Endothelial cell of umbilical vein (primary cell): ENCODE measurements around the gene DHRS4. TPM values are rescaled to one million over a fixed set of nuclear protein-coding genes. Genes with fewer than 3 reads are reported as not detected.
"Not testable (repeated sequence)": the region's sequence is repeated elsewhere in the genome, so short reads cannot be mapped to it uniquely, and the experiment has no call there.

Source experiments
- BruUV-seq: library from RNA; stranded (reverse); fragments of 400-500 nt; replicated peaks from 2 replicates; lab custom pipeline; 2021; lab: Mats Ljungman, UMichigan
- CTCF ChIA-PET: fragments of 300-600, 350-600 bp; sonication (Branson Sonifier 250); formaldehyde crosslinking; loops from one replicate; lab custom pipeline; 2021; ENCODE audit warnings: antibody characterized with exemption, inconsistent platforms; lab: Charles Lee
- POLR2A ChIA-PET: fragments of 300-600, 350-600 bp; sonication (Branson Sonifier 250); formaldehyde crosslinking; loops from one replicate; lab custom pipeline; 2021; ENCODE audit warnings: antibody characterized with exemption, inconsistent platforms; lab: Charles Lee
- DNase-seq: peaks from one replicate; pipeline ENCODE4 v3.0.0-alpha.2; 2011; ENCODE audit warnings: low read depth, low spot score
- FAIRE-seq: peaks from 2 replicates; lab custom pipeline; 2011; peaks lifted over from hg19 to GRCh38; lab: Jason Lieb, UNC
- H2AFZ ChIP-seq: 2 replicates; pipeline ENCODE4 v1.6.0; 2012; ENCODE audit warnings: low read depth, low read length, control low read depth, inconsistent platforms
- H3K27ac ChIP-seq: 2 replicates; pipeline ENCODE4 v1.5.1; 2011; ENCODE audit warnings: low read depth, mild to moderate bottlenecking, control low read depth, low read length, moderate library complexity; ENCODE audit not compliant: insufficient read depth
- H3K27me3 ChIP-seq, 2 experiments: 2 replicates each; pipeline versions ENCODE4 v1.6.0 to v1.6.1; 2011; ENCODE audit warnings: low read length in 2 of 2, mixed read lengths in 1 of 2; ENCODE audit not compliant: control insufficient read depth in 2 of 2, insufficient read depth in 2 of 2
- H3K36me3 ChIP-seq, 2 experiments: 2 replicates in 1 of 2; 3 replicates in 1 of 2; pipeline ENCODE4 v1.5.1; 2011; ENCODE audit warnings: low read length in 2 of 2, mild to moderate bottlenecking in 1 of 2, moderate library complexity in 1 of 2; ENCODE audit not compliant: control insufficient read depth in 2 of 2, insufficient read depth in 2 of 2; ENCODE audit errors: extremely low read depth in 1 of 2
- H3K4me1 ChIP-seq: 3 replicates; pipeline ENCODE4 v1.5.1; 2011; ENCODE audit warnings: mild to moderate bottlenecking, low read length; ENCODE audit not compliant: control insufficient read depth, insufficient read depth; ENCODE audit errors: extremely low read depth
- H3K4me2 ChIP-seq: 2 replicates; pipeline ENCODE4 v1.6.1; 2011; ENCODE audit warnings: low read length, control low read depth, mixed read lengths; ENCODE audit not compliant: insufficient read depth
- H3K4me3 ChIP-seq, 3 experiments: fragments of 200-600 bp in 1 of 3; sonication (generic), shearing (Covaris generic) in 1 of 3; replicated peaks in 1 of 3; 2 replicates each; pipeline ENCODE4 v1.5.1; 2011 to 2016; ENCODE audit warnings: control low read depth in 3 of 3, low read length in 3 of 3, mild to moderate bottlenecking in 2 of 3, inconsistent platforms in 1 of 3, low read depth in 1 of 3, moderate library complexity in 1 of 3; ENCODE audit not compliant: insufficient read depth in 1 of 3
- H3K79me2 ChIP-seq: 2 replicates; pipeline ENCODE4 v1.6.0; 2012; ENCODE audit warnings: low read length, inconsistent platforms; ENCODE audit not compliant: control insufficient read depth, insufficient read depth
- H3K9ac ChIP-seq: replicated peaks from 2 replicates; pipeline ENCODE3; 2011; ENCODE audit warnings: low read length, control low read depth; ENCODE audit not compliant: insufficient read depth; ENCODE audit errors: extremely low read depth
- H3K9me1 ChIP-seq: replicated peaks from 3 replicates; pipeline ENCODE4 v1.6.0; 2011; ENCODE audit warnings: mild to moderate bottlenecking, low read length; ENCODE audit not compliant: control insufficient read depth, insufficient read depth; ENCODE audit errors: extremely low read depth
- H3K9me3 ChIP-seq: replicated peaks from 2 replicates; pipeline ENCODE4 v1.5.1; 2012; ENCODE audit warnings: low read length, inconsistent platforms; ENCODE audit not compliant: control insufficient read depth, insufficient read depth
- H4K20me1 ChIP-seq: replicated peaks from 2 replicates; pipeline ENCODE3; 2011; ENCODE audit warnings: mild to moderate bottlenecking, low read length; ENCODE audit not compliant: control insufficient read depth, insufficient read depth; ENCODE audit errors: extremely low read depth
- CTCF ChIP-seq, 2 donors: IDR thresholded peaks; 1 replicate in 1 of 2; 2 replicates in 1 of 2; pipeline ENCODE4 v1.5.1; 2011; ENCODE audit warnings: low read length in 2 of 2, mild to moderate bottlenecking in 2 of 2, moderate library complexity in 2 of 2, control low read depth in 1 of 2, inconsistent platforms in 1 of 2, low read depth in 1 of 2; ENCODE audit not compliant: insufficient read depth in 1 of 2; ENCODE audit errors: extremely low read depth in 1 of 2
- EZH2 ChIP-seq: IDR thresholded peaks from 2 replicates; pipeline ENCODE4 v1.6.1; 2012; ENCODE audit warnings: borderline replicate concordance, low read depth, mild to moderate bottlenecking, moderate library complexity, low read length, inconsistent platforms; ENCODE audit not compliant: severe bottlenecking
- FOS ChIP-seq: IDR thresholded peaks from 2 replicates; pipeline ENCODE4 v1.6.1; 2011; ENCODE audit warnings: mild to moderate bottlenecking, low read length, moderate library complexity, borderline replicate concordance; ENCODE audit not compliant: insufficient read depth
- GATA2 ChIP-seq: IDR thresholded peaks from 2 replicates; pipeline ENCODE4 v1.7.0; 2011; ENCODE audit warnings: low read depth, mild to moderate bottlenecking, moderate library complexity, mixed read lengths, low read length; ENCODE audit not compliant: insufficient read length, insufficient read depth
- JUN ChIP-seq: IDR thresholded peaks from 2 replicates; pipeline ENCODE4 v1.6.1; 2011; ENCODE audit warnings: borderline replicate concordance, low read depth; ENCODE audit not compliant: insufficient read length, insufficient read depth
- MAX ChIP-seq: IDR thresholded peaks from 2 replicates; pipeline ENCODE4 v1.6.1; 2011; ENCODE audit not compliant: insufficient read depth, insufficient read length
- MYC ChIP-seq: IDR thresholded peaks from one replicate; pipeline ENCODE4 v1.6.1; 2011; ENCODE audit warnings: mild to moderate bottlenecking, low read depth, low read length
- POLR2A ChIP-seq: IDR thresholded peaks from 2 replicates; pipeline ENCODE4 v1.6.1; 2012; ENCODE audit warnings: low read depth, mild to moderate bottlenecking, control low read depth, low read length
- POLR2AphosphoS5 ChIP-seq: IDR thresholded peaks from 2 replicates; pipeline ENCODE4 v1.6.1; 2012; ENCODE audit warnings: low read depth, mild to moderate bottlenecking, control low read depth, low read length, moderate library complexity; ENCODE audit not compliant: insufficient read depth
- dilution Hi-C: fragments of 300-500 bp; cut with MboI; formaldehyde crosslinking; loops from one replicate; pipeline ENCODE4 v1.15.0; 2019; ENCODE audit warnings: low sequenced_read_pairs; ENCODE audit not compliant: extremely low pct_ligation_motif_present
- intact Hi-C: fragments of 100-400 bp; cut with micrococcal nuclease; formaldehyde crosslinking; loops from one replicate; pipeline ENCODE4 v1.10.0; 2022
- polyA plus RNA-seq, 4 experiments: library from polyadenylated mRNA; depleted of rRNA in 3 of 4; stranded (reverse) in 3 of 4; unstranded in 1 of 4; fragments of >200 nt; gene quantifications; 2 replicates each; pipeline versions ENCODE4 v1.2.1 to v1.2.3, GENCODE V29; 2011 to 2012; ENCODE audit warnings: missing spikeins in 1 of 4
- total RNA-seq: library from RNA; stranded (reverse); gene quantifications from 2 replicates; pipeline ENCODE4 v1.2.3, GENCODE V29; 2021

Gene DHRS4
- total and polyA plus RNA-seq, 2 donors (not counting 3 experiments of a cell fraction or from before 2014, with no cell fraction given), result 19.2 to 32.0 TPM

DNA sequence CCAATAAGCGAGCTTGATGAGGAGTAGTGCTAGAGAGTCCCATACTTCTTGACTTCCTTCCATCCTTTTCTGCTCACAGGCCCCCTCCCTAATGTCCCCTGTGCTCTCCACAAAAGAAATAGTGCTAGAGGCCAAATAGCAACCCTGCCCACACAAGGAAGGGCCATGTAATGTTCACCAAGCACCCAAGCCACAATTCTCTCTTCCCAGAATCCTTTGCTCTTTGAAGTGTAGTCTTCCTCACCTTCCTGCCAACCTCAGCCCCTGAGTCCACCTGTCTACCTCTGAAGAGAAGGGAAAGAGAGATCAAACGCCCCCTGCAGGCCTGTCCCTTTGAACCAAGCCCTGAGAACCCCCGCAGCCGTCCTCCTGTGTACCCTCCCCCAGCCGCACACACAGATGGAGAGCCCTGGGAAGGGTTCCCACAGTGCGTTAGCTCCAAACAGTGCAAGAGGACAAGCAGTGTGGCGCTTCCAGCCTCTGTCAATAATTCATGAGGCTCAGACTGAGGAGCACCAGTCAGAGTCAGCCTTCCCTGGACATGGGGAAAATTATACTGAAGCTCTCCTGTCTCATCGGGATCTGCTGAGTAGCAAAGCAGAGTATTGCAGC lies 1.9 kb upstream of the DHRS4 start:
- dilution Hi-C loops, result no loop called here
- Histone ChIP-seq H3K36me3 (no peaks in the 10 kb centered on the region), H3K9me1 (no peaks in the 10 kb centered on the region), H3K9me3 (no peaks in the 10 kb centered on the region), H3K27me3 (no peaks in the 10 kb centered on the region), H3K79me2 (no peaks in the 10 kb centered on the region), H3K4me2 (no peak overlapping the region), H3K9ac (no peak overlapping the region), H3K4me1 (no peaks in the 10 kb centered on the region), H2AFZ (no peak overlapping the region), H3K4me3 (no peak overlapping the region), H4K20me1 (no peaks in the 10 kb centered on the region), H3K27ac (no peak overlapping the region)
- intact Hi-C loops, result no loop called here
- ChIA-PET POLR2A (no interaction called here), CTCF (interaction anchor here (0.9 to 1.2 kb wide), 2 partner anchors 18 to 21 kb away, joined by 3 read pairs; no protein-coding TSS in a partner anchor)
- DNase-seq, result no peak
- TF ChIP-seq FOS (no peak), CTCF (IDR thresholded peaks at IDR 0.05; ENCODE audit: extremely low read depth in 1 of 2, insufficient read depth in 1 of 2, low read depth in 1 of 2, low read length in 2 of 2) (no peak), MYC (no peak), POLR2AphosphoS5 (no peak), JUN (no peak), POLR2A (no peak), MAX (no peak), EZH2 (no peak), GATA2 (no peak)
- BruUV-seq, result no TSS peak
- no peak for FAIRE-seq

DNA sequence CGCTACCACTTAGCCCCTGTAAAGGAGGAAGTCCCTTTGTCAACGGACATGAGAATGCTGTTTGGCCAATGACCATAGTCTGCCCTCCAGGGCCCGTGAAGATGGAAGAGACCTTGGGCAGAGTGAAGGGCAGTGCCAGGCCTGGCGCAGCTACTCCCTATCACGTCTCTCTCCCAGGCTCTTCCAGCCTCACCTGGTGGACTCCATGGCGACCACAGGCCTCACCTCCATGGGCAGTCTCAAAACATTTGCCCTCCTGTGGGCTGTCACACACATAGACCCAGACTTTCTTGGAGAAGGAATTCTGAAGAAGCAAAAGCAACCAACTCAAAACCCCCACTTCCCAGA lies 480 bp upstream of the DHRS4 start:
- H3K79me2 ChIP-seq, H3K27ac ChIP-seq, BruUV-seq, H3K9me3 ChIP-seq, H4K20me1 ChIP-seq, POLR2A ChIA-PET, H3K9me1 ChIP-seq, FAIRE-seq, H3K9ac ChIP-seq, intact Hi-C loops, H3K4me1 ChIP-seq, DNase-seq, H3K27me3 ChIP-seq, H3K36me3 ChIP-seq, dilution Hi-C loops: not testable (repeated sequence)
- peak overlapping the region; percentile 10 for H3K4me2 ChIP-seq
- CTCF ChIA-PET, result interaction anchor here (0.9 kb wide), 1 partner anchor 43 kb away, joined by 3 read pairs; no protein-coding TSS in a partner anchor
- peak overlapping the region; percentile 95 for H2AFZ ChIP-seq
- peak overlapping the region; percentile 67 to 80 (median 72) for H3K4me3 ChIP-seq
